ENCODE results near the gene GRN. TPM values are rescaled to one million over a fixed set of nuclear protein-coding genes. Genes with fewer than 3 reads are reported as not detected.

GRN gene
- total and polyA plus RNA-seq, 9 of the 15 experiments (the other 6 are each of a cell fraction or from before 2014, with no cell fraction given), result 5.4 to 75.3 (median 20.7) TPM

GRCh38 chr17:44333371-44333770, 11.7 kb upstream of the GRN start:
- no peak for TF ChIP-seq MEF2D (tag; conservative IDR thresholded peaks at IDR 0.05; ENCODE audit: low read depth)
- no peak for TF ChIP-seq TAF9B (IDR thresholded peaks at IDR 0.05; ENCODE audit: partially characterized antibody)
- no peak for TF ChIP-seq ZNF785 (CRISPR knock-in tag; IDR thresholded peaks at IDR 0.05)
- no peak for TF ChIP-seq ZNF282 (CRISPR knock-in tag; IDR thresholded peaks at IDR 0.05)
- TF ChIP-seq RBM39 (optimal IDR thresholded peaks at IDR 0.05; ENCODE audit: low read depth, low read length), result no peak
- no peak for TF ChIP-seq TSHZ1 (CRISPR knock-in tag; IDR thresholded peaks at IDR 0.05)
- no peak for TF ChIP-seq UBTF (IDR thresholded peaks at IDR 0.05; ENCODE audit: borderline replicate concordance in 1 of 2, low read depth in 2 of 2, low read length in 2 of 2)
- no peak for TF ChIP-seq NELFE (IDR thresholded peaks at IDR 0.05; ENCODE audit: insufficient read depth, insufficient read length)
- TF ChIP-seq RFX7 (CRISPR knock-in tag; IDR thresholded peaks at IDR 0.05), result no peak
- no peak for TF ChIP-seq SAFB2 (IDR thresholded peaks at IDR 0.05; ENCODE audit: borderline replicate concordance, low read depth, low read length, severe bottlenecking)
- no peak for TF ChIP-seq ZBTB34 (CRISPR knock-in tag; IDR thresholded peaks at IDR 0.05)
- Histone ChIP-seq H3K27ac (ENCODE audit: extremely low read depth, low read depth, low read length) (no peak overlapping the region), H3K9me1 (ENCODE audit: control insufficient read depth, insufficient read depth, low read length) (no peaks in the 10 kb centered on the region), H3K4me2 (ENCODE audit: insufficient read depth, low read length) (no peak overlapping the region), H3K4me3 (no peak overlapping the region), H4K20me1 (replicated peaks; ENCODE audit: control insufficient read depth, insufficient read depth, low read length) (no peaks in the 10 kb centered on the region), H3K9me3 (replicated peaks; ENCODE audit: control insufficient read depth, insufficient read depth, low read depth, low read length) (no peaks in the 10 kb centered on the region), H3K9ac (ENCODE audit: insufficient read depth in 1 of 2, low read depth in 2 of 2, low read length in 2 of 2) (no peak overlapping the region), H3K36me3 (ENCODE audit: control insufficient read depth, insufficient read depth, low read length) (no peaks in the 10 kb centered on the region), H2AFZ (ENCODE audit: low read depth, low read length) (no peak overlapping the region), H3K79me2 (ENCODE audit: control insufficient read depth, insufficient read depth, low read length) (no peaks in the 10 kb centered on the region), H3K27me3 (ENCODE audit: control insufficient read depth in 2 of 2, insufficient read depth in 2 of 2, low read length in 2 of 2) (no peaks in the 10 kb centered on the region), H3K4me1 (replicated peaks in 1 of 2; ENCODE audit: control insufficient read depth in 2 of 2, insufficient read depth in 2 of 2, low read length in 2 of 2) (peaks cover 7 to 9% of the 10 kb centered on the region in 2 experiments; a peak in 4 of 5 replicates)
- FAIRE-seq (no peak), DNase-seq (ENCODE audit: extremely low read depth in 1 of 4, low spot score in 3 of 4) (no peak), ATAC-seq (no peak)
- WGBS (ENCODE audit: insufficient coverage, low coverage, missing lambda C conversion rate), result 23% methylated on average over 4 of the region's 5 CpGs
- ChIA-PET CTCF (ENCODE audit: low intra/inter-chr PET ratio) (interaction anchor here (0.9 kb wide), 1 partner anchor 123 kb away, joined by 7 read pairs; no protein-coding TSS in a partner anchor), POLR2A (interaction anchor here (0.8 to 1.1 kb wide), 5 partner anchors 9 to 126 kb away, joined by 3 to 6 read pairs (median 3); partner anchors contain the start of gene GRN)
- intact Hi-C loops (cut with micrococcal nuclease) (no loop called here), in situ Hi-C loops (cut with MboI) (loop anchor here (25.0 kb wide), 1 partner anchor 396 kb away; the partner anchor contains the start of gene PPY)
- BruUV-seq (replicated peaks), result no TSS peak

Measured in K562 (cell line).